Stimulated activated CD8-positive, alpha-beta memory T cell treated with anti-CD3 and anti-CD28 coated beads, Interleukin-7, amount 100 ng/mL, for 24 hours (primary cell): Measurements from ENCODE around the gene CTBP1.

Source experiments
- DNase-seq: peaks from one replicate; pipeline ENCODE4 v3.0.0-alpha.2; 2020; ENCODE audit warnings: low read depth

CTBP1 gene

DNA sequence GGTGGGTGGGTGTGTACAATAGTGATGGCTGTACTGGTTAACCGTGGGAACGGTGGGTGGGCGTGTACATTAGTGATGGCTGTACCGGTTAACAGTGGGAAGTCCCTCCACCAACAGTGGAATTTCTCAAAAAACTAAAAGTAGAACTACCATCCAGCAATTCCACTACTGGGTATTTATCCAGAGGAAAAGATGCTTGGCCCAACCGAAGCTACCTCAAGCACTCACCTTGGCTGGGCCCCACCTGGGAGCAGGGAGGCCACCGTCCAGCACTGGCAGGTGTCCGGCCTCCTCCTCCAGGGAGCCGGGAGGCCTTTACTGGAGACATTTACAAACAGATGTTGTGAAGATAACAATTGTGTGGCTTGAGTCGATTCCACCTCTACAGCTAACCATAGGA lies 34.8 kb upstream of the CTBP1 start:
- DNase-seq, result no peak

- no peak for DNase-seq
Observed at GRCh38 chr4:1279253-1279652, 30.3 kb upstream of the CTBP1 start.

DNA sequence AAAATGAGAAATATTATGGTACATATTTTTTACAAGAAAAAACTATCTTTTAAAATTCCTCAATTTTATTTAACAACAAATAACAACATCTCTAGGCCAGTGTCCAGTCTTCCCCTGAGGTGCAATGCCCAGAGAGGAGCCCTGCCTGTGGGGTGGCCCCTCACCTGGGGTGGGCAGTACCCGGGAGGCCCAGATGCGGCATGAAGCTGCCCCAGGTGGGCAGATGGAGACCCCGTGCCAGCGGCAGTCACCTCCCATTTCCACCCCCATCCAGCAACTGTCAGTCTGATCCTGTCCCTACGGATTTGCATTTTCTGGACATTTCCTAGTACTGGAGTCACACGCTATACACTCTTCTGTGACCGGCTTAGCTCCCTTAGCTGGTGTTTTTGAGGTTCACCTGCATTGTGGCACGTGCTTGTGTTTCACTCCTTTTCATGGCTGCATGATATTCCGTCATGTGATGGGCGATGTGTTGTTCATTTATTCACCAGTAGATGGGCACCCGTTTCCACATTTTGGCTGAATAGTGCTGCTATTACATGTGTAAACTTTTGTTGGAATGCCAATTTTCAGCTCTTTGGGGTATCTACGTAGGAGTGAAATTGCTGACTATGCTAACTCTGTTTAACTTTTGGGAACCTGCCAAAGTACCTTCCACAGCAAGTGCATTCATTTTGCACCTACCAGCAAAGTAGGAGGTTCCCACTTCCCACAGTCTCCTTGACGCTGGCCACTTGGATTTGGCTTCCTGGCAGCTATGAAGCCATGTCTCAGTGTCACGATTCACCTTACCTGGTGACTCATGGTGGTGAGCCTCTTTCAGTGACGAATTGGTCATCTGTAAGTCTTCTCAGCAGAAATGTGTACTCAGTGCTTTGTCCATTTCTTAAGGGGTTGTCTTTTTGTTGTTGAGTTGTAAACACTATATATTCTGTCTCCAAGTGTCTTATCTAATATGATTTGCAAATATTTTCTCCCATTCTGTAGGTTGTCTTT lies 29.0 kb upstream of the CTBP1 start:
- no peak for DNase-seq

DNA sequence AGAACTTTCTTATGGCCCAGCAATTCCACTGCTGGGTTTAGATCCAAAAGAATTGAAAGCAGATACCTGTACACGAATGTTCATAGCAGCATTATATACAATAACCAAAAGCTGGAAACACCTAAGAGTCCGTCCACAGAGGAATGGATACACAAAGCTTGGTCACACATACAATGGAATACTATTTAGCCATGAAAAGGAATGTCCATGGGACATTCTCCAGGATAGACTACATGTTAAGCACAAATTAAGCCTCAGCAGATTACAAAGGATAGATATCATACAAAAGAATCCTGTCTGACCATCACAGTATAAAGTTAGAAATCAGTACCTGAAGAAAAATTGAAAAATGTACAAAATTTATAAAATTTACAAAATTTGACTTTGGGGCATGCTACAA lies 28.1 kb upstream of the CTBP1 start:
- DNase-seq, result no peak

DNA sequence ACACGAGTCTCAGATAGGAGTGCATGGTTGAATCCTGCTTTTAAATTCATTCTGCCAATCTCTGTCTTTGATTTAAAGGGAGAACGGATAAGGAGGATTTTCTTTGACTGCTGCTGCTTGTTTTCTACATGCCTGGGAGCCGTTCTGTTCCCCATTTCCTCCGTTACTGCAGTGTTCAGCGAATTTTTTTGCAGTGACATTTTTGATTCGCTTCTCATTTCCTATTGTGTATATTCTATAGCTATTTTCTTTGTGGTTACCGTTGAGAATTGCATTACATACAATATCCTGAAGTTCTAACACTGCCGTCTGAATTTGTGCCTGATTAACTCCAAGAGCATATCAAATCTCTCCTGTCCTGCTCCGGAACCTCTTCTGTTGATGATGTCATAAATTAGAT lies 25.9 kb upstream of the CTBP1 start:
- DNase-seq, result no peak

GRCh38 chr4:1271686-1272085 lies 22.8 kb upstream of the CTBP1 start:
- no peak for DNase-seq

DNA sequence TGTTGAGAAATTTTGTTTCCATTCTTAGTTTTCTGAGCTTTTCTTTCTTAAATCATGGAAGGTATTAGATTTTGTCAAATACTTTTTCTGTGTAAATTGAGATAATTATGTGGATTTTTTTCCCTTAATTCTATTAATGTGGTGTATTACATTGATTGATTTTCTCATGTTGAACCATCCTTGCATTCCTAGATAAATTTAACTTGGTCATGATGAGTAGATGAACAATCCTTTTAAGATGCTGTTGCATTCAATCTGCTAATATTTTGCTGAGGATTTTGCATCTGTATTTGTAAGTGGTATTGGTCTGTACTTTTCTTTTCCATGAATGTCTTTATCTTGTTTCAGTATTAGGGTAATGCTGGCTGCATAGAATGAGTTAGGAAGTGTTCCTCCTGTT lies 20.3 kb upstream of the CTBP1 start:
- no peak for DNase-seq

DNA sequence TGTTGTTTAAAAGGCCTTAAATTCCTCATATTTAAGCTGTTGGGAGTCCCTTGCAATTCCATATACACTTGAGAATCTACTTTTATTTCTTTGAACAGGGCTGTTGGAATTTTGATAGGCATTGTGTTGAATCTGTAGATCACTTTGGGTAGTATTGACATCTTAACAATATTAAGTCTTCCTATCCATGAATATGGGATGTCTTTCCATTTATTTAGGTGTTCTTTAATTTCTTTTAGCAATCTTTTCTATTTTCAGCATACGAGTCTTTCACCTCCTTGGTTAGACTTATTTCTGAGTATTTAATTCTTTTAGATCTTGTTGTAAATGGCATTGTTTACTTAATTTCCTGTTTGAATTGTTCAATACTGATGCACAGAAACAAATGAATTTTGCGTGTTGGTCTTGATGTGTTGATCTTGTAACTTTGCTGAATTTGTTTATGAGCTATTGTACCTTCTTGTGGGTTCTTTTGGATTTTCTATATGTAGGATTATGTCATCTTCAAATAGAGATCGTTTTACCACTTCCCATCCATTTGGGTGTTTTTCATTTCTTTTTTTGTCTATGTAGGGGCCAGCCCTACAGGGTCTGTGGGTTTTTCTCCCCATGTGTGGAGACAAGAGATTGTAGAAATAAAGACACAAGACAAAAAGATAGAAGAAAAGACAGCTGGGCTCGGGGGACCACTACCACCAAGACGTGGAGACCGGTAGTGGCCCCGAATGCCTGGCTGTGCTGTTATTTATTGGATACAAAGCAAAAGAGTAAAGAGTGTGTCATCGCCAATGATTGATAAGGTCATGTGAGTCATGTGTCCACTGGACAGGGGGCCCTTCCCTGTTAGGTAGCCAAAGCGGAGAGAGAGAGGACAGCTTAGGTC lies 18.2 kb upstream of the CTBP1 start:
- DNase-seq, result no peak

DNA sequence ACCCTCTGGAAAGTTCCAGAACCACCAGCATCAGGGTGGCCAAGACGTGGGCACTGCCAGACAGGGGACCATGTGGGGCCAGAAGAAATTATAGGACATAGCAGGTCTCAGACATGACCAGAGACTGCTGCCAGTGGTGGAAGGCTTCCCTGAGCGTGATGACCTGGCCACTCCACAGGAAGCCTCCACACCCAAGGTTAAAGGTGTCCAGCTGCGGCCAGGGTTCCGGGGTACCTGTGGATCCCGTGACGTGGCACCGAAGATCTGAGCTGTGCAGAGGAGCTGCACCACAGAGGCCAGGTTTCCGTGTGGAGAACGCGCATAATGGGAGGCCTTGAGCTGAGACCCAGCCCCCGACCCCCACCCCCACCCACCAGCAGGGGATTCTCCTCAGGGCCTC lies 16.4 kb upstream of the CTBP1 start:
- DNase-seq, result no peak

DNA sequence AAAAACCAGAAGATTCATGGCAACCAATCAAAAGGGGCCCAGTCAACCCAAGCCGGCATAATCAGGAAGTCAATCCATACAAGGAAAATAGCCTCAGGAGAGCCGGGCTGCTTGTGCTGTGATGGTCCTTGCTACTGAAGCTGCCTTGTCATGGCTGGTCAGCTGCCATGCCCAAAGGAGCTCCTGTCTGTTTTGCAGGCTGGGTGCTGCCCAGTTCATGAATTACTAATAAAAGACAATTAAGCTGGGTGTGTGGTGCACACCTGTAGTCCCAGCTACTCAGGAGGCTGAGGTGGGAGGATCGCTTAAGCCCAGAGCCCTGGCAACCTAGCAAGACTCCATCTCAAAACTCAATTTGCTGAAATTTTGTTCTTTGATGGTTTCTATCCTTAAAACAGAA lies 16.0 kb upstream of the CTBP1 start:
- DNase-seq, result no peak

DNA sequence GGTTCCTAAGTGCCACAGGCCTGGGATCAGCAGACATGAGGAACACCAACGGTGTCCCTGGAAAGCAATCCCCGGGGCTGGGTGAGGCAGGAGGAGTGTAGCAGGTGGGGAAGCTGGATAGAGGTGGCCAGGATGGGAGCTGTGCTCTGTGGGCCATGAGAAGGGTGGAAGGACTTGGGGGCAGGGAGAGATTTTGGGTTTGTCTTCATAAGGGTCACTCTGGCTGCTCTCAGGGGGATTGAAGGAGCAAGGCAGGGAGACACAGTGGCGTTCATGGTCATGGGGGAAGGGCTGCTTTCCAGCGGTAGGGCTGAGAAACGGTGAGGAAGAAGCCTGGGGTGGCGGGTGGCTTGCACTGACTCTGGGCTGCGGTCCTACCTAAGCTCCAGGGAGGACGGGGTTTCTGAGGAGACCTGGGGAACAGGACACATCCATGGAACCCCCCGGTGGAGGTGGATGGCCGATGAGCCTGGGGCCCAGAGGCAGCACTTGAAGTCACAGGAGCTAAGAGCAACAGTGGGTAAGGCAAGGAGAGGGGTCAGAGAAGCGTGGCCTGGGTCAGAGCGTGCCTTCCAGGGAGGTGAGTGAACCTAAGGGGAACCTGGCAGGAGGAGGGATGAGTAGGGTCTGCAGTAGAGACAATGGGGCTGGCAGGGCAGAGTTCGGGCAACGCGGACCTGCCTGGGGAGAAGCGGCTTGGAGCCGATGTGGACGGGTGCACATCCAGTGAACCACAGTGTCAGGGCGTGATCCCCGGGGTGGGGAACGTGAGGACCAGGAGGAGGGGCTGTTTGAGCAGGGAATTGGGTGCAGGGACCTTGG lies 12.4 kb upstream of the CTBP1 start:
- no peak for DNase-seq

- DNase-seq, result no peak
Observed at GRCh38 chr4:1260418-1261106, 11.6 kb upstream of the CTBP1 start.

DNA sequence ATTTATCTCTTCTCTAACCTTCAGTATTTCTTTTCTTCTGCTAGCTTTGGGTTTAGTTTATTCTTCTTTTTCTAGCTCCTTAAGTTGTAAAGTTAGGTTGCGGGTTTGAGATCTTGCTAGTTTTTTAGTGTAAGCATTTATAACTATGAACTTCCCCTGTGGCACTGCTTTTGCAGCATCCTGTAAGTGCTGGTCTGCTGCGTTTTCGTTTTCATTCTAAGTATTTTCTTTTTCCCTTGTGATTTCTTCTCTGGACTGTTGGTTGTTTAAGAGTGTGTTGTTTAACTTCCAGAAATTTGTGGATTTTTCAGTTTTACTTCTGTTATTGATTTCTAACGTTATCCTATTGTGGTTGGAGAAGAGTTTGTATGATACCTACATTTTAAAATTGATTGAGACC lies 11.0 kb upstream of the CTBP1 start:
- no peak for DNase-seq

DNA sequence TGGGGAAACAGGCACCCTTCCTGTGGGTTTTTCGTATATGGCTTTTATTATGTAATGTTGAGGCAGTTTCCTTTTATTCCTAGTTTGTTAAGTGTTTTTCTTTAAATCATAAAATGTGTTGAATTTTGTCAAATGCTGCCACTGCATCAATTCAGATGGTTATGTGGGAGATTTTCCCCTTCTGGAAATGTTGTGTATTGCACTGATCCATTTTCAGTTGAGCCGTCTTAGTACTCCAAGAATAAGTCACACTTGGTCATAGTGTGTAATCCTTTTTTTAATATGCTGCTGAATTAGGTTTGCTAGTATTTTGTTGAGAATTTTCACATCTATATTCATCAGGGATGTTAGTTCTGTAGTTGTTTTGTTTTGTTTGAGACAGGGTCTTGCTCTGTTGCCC lies 9.5 kb upstream of the CTBP1 start:
- no peak for DNase-seq

GRCh38 chr4:1255699-1256098 lies 6.8 kb upstream of the CTBP1 start:
- DNase-seq, result no peak

DNA sequence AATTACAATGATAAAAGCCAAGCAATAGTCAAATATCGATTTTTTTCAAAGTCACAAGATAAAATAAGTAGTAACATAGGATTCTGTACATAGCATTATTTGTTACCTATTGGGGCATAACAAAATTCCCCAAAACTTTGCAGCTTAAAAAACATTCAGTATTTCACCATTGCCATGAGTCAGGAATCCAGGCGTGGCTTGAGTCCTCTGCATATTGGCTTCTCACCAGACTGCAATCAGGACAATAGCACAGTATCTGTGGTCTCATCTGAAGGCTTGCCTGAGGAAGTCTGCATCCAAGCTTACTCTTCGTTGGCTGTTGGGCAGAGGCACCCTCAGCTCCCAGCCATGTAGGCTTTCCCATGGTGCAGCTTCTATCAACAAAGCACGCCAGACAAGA lies 6.2 kb upstream of the CTBP1 start:
- DNase-seq, result no peak

DNA sequence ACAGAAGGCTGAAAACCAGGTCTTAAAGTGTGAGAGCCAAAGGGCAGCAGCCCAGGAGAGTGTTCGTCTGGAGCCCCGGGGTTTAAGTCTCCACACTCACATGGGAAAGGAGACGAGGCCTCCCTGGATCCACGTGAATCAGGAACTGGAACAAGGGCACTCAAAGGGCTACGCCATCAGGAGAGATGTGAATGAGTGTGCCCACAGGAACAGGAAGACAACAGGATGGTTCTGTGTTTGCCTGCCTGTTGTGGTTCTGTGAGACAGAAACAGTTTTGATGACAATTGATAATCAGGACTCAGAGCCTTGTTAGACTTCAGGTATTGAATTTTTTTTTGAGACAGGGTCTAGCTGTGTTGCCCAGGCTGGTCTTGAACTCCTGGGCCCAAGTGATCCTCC lies 4.9 kb upstream of the CTBP1 start:
- DNase-seq, result no peak

DNA sequence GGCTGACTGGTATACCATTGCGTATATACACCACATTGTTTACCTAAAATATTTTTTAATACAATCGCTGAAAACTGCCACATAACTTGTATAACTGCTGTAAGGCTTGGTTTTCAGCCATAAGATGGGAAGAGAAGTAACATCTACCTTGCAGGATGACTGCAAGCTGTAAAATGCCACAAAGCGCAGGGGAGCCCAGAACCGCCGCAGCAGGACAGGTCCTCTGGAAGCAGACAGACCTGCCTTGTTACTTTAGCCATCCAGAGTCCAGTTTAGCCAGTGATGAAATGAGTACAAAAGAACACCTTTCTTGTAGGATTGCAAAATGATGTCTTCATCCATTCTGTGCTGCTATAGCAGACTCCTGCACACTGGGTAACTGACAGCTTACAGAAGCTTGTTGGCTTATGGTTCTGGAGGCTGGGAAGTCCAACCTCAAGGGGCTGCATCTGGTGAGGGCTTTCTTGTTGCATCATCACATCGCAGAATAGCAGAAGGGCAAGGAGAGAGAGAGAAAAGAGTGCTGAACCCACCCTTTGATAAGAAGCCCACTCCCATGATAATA lies 4.1 kb upstream of the CTBP1 start:
- DNase-seq, result no peak

- DNase-seq, result no peak
Observed at GRCh38 chr4:1251773-1252066, 2.8 kb upstream of the CTBP1 start.

DNA sequence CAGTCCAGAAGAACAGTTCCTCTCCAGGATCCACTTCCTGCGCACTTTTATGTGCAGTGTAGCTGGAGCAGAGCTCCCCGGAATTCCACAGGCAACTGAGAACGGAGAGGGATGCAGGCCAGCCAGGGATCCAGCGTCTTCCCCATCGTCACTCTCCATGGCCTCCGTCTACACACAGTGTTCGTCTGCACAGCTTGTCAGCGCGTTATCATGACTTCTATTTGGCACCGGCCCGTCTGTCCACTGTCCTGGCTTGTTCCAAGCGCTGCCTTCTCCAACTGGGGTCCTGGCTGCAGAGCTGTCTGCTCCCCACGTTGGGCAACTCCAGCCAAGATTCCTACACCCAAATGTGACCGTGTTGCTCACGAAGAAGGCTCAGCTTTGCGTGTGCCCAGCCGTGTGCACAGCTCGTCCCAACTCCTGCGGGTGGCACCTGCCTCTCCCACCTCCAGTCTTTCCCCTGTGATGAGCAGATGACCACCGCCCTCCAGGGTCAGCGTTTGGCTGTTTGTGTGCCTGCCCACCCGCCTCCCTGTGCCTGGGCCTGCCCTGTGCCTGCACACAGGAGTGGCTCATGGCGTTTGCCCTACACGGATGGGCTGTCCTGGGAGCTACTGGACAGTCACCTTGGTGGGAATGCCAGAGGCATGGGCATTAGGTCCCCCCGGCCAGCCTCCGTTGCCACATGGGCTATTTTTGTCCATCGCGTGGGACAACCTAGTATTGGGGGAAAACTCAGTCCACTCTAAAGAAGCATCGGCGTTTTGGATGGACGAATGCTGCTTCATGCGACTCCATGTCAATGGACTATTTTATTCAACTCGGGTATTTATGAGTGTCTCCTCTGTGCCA lies 2.2 kb upstream of the CTBP1 start:
- no peak for DNase-seq

- no peak for DNase-seq
Observed at GRCh38 chr4:1250527-1250812, 1.5 kb upstream of the CTBP1 start.
